ENCODE data around the gene FFAR2. TPM values are rescaled to one million over a fixed set of nuclear protein-coding genes. Genes with fewer than 3 reads are reported as not detected.

FFAR2 gene
- total RNA-seq, 3 donors from 2014 or later: not detected

GRCh38 chr19:35435896-35436295, 12.2 kb upstream of the FFAR2 start:
- H3K4me3 Mint-ChIP-seq: no peak overlapping the region

DNA sequence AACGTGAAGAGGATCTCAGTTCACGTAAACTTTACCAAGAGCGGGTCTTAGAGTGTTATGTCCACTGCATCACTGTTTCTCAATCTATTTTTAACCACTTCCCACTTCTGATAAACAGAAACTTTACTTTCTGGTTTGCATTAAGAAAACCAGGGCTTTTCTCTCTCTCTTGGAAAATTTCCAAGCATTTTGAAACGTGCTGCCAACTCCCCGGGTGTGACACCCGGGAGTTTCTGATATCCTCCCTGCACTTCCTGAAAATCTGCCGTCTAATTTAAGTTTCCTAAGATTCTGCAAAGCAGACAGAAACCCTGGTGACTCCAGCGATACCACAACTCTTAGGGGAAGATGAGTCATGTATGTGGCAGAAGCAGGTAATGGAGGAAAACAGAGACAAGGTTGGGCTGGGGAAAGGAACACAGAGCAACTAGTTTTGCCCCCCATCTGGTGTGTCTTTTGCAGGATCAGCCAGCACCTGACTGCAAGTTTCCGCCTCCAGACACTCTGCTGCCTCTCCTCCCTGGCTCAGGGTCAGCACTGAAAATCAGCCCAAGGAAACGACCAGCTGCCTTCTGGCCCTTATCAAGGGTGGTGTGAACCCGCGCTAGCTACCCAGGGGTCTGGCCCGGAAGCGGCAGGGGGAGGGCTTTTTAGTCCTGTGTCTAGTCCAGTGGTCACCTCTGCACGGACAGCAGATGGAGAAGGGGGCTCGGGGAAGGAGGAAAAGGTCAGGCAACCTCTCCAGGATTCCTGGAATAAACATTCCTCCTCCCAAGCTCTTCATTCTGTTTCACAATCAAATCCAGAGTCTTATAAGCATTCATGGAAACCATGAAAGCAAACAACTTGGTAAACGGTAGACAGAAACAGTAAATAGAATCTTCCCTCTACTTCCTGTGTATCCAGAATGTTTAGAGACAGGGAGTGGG, 11.3 kb upstream of the FFAR2 start:
- no peaks in the 10 kb centered on the region for H3K36me3 Mint-ChIP-seq (ENCODE audit: insufficient read depth)
- H3K4me1 Mint-ChIP-seq (ENCODE audit: low read depth): peaks cover 15% of the 10 kb centered on the region
- DNase-seq (no peak), ATAC-seq (peak; percentile 92 to 96)
- peaks cover 10% of the 10 kb centered on the region for H3K27me3 Mint-ChIP-seq (ENCODE audit: low read depth)
- H3K4me3 Mint-ChIP-seq: peak overlapping the region; percentile 44
- H3K9me3 Mint-ChIP-seq: peaks cover 5% of the 10 kb centered on the region

More at GRCh38 chr19:35435896-35436295, 12.2 kb upstream of the FFAR2 start:
- DNase-seq (no peak), ATAC-seq (no peak)
- Mint-ChIP-seq H3K27me3 (ENCODE audit: low read depth) (peaks cover 10% of the 10 kb centered on the region), H3K4me1 (ENCODE audit: low read depth) (peaks cover 15% of the 10 kb centered on the region), H3K36me3 (ENCODE audit: insufficient read depth) (no peaks in the 10 kb centered on the region), H3K9me3 (peaks cover 11% of the 10 kb centered on the region)

DNA sequence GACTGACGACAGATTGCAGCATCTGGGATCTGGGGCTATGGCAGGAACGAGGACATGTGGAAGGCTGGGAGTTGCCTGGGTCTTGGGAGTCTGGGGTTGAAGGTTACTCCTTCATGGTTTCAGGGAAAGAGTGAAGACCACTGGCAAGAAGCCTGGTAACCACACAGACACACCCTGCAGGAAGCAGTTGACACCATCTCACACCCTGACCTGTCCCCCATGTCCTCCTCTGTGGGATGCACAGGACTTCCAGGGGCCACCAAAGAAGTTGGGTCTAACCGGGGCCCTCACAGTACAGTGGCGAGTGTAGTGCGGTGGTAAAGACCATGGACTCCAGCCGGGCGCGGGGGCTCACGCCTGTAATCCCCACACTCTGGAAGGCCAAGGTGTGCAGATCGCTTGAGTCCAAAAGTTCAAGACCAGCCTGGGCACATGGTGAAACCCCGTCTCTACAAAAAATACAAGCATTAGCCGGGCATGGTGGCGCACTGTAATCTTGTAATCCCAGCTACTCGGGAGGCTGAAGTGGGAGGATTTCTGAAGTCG, 10.6 kb upstream of the FFAR2 start:
- Mint-ChIP-seq H3K27me3 (ENCODE audit: low read depth) (peaks cover 10% of the 10 kb centered on the region), H3K4me1 (ENCODE audit: low read depth) (peaks cover 15% of the 10 kb centered on the region), H3K9me3 (no peaks in the 10 kb centered on the region), H3K36me3 (ENCODE audit: insufficient read depth) (no peaks in the 10 kb centered on the region), H3K4me3 (no peak overlapping the region)
- DNase-seq: no peak
- no peak for ATAC-seq

- DNase-seq (no peak), ATAC-seq (no peak)
- H3K4me3 Mint-ChIP-seq: no peak overlapping the region
- peaks cover 10% of the 10 kb centered on the region for H3K27me3 Mint-ChIP-seq (ENCODE audit: low read depth)
- peaks cover 15% of the 10 kb centered on the region for H3K4me1 Mint-ChIP-seq (ENCODE audit: low read depth)
- H3K36me3 Mint-ChIP-seq (ENCODE audit: insufficient read depth): no peaks in the 10 kb centered on the region
- H3K9me3 Mint-ChIP-seq: no peaks in the 10 kb centered on the region
Measured at GRCh38 chr19:35438096-35438495, 10.0 kb upstream of the FFAR2 start.

GRCh38 chr19:35438527-35438926, 9.5 kb upstream of the FFAR2 start:
- Mint-ChIP-seq H3K4me3 (no peak overlapping the region), H3K4me1 (ENCODE audit: low read depth) (peaks cover 15% of the 10 kb centered on the region), H3K27me3 (ENCODE audit: low read depth) (peaks cover 7% of the 10 kb centered on the region), H3K9me3 (no peaks in the 10 kb centered on the region), H3K36me3 (ENCODE audit: insufficient read depth) (no peaks in the 10 kb centered on the region)
- ATAC-seq: no peak
- no peak for DNase-seq

DNA sequence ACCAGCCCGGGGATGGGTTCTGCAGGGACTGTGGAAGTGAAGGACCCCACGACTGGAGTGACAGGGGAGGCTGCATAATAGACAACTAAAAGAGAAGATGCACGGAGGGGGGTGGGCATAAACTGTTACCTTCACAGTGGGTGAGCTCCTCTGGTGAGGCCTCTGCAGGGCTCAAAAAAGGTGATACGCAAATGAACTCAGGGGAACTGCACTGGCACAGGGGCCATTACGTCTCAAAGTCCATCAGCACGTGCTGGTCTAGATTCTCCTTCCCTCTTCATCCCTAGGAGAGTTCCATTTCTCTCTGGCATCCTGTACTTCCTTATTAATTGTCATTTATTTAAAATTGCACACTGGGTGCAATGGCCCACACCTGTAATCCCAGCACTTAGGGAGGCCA, 8.1 kb upstream of the FFAR2 start:
- Mint-ChIP-seq H3K4me1 (ENCODE audit: low read depth) (peaks cover 15% of the 10 kb centered on the region), H3K4me3 (no peak overlapping the region)
- no peak for DNase-seq

DNA sequence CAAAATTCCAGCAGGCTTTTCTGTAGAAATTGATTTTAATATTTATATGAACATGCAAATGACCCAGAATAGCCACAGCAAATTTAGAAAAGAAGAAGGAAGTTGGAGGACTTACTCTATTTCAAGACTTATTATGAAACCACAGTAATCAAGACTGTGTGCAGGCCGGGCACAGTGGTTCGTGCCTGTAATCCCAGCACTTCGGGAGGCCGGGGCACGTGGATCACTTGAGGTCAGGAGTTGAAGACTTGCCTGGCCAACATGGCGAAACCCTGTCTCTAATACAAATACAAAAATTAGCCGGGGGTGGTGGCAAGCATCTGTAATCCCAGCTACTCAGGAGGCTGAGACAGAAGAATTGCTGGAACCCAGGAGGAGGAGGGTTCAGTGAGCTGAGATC, 6.0 kb upstream of the FFAR2 start:
- Mint-ChIP-seq H3K36me3 (ENCODE audit: insufficient read depth) (no peaks in the 10 kb centered on the region), H3K27me3 (ENCODE audit: low read depth) (peaks cover 7% of the 10 kb centered on the region), H3K4me1 (ENCODE audit: low read depth) (peaks cover 18% of the 10 kb centered on the region), H3K4me3 (no peak overlapping the region), H3K9me3 (no peaks in the 10 kb centered on the region)
- no peak for ATAC-seq
- DNase-seq: no peak

More for the DNA sequence above, 8.1 kb upstream of the FFAR2 start:
- no peaks in the 10 kb centered on the region for H3K9me3 Mint-ChIP-seq
- peaks cover 7% of the 10 kb centered on the region for H3K27me3 Mint-ChIP-seq (ENCODE audit: low read depth)
- H3K36me3 Mint-ChIP-seq (ENCODE audit: insufficient read depth): no peaks in the 10 kb centered on the region
- no peak for ATAC-seq

DNA sequence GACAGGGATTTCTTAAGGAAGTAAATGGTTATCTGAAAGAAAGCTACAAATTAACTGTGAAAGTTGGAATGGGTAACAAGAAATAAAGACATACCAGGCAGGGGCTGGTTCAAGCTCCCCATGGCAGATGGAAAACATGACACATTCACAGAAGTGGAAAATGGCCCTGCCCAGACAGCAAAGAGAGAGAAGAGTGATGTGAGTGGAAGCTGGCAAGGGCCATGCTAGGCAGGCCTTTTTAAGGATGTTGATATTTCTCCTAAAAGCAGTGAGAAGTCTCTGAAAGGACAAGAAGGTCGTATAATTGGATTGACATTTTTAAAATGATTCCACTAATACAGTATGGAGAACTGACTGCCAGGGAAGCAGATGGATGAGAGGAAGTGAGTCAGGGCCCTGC, 3.3 kb upstream of the FFAR2 start:
- Mint-ChIP-seq H3K36me3 (ENCODE audit: insufficient read depth) (no peaks in the 10 kb centered on the region), H3K9me3 (no peaks in the 10 kb centered on the region), H3K4me3 (no peak overlapping the region), H3K27me3 (ENCODE audit: low read depth) (peaks cover 8% of the 10 kb centered on the region), H3K4me1 (ENCODE audit: low read depth) (peaks cover 25% of the 10 kb centered on the region)
- no peak for DNase-seq
- ATAC-seq: no peak

DNA sequence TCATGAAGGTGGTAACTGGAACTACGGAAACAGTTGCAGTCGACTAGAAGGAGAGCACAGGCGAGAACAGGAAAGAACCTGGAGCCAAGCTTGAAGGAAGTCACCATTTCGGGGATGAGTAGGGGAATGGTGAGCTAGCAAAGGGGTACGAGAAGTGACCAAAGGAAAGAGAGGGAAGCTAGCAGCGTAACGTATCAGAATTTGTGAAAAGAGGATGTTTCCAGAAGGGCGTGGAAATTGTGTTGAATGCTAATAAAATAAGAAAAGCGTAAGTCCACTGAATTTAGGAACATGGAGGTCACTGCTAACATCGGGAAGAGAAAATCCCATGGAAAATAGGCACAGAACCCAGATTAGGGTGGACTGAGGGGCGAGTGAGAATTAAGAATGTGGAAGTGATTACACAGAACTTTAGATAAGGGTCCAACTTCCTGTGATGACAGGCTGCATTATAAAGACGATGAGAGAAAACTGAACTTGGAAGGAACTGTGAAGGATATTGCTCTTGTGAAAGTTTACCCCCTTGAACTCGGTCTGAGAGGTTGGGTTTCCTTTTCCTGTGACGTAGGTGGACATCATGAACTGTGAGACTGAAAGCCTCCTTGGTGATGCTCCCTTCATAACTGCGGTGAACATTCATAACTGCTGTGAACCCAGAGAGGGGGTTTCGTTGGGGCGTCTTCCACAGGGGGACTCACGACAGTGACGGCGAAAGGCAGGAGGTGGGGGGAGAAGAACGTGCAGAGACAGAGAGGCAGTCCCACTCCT, 2.0 kb upstream of the FFAR2 start:
- H3K4me1 Mint-ChIP-seq (ENCODE audit: low read depth): peaks cover 32% of the 10 kb centered on the region
- DNase-seq (no peak), ATAC-seq (peak; percentile 70 to 79)
- peaks cover 8% of the 10 kb centered on the region for H3K27me3 Mint-ChIP-seq (ENCODE audit: low read depth)
- no peaks in the 10 kb centered on the region for H3K36me3 Mint-ChIP-seq (ENCODE audit: insufficient read depth)
- H3K9me3 Mint-ChIP-seq: no peaks in the 10 kb centered on the region
- H3K4me3 Mint-ChIP-seq: no peak overlapping the region

DNA sequence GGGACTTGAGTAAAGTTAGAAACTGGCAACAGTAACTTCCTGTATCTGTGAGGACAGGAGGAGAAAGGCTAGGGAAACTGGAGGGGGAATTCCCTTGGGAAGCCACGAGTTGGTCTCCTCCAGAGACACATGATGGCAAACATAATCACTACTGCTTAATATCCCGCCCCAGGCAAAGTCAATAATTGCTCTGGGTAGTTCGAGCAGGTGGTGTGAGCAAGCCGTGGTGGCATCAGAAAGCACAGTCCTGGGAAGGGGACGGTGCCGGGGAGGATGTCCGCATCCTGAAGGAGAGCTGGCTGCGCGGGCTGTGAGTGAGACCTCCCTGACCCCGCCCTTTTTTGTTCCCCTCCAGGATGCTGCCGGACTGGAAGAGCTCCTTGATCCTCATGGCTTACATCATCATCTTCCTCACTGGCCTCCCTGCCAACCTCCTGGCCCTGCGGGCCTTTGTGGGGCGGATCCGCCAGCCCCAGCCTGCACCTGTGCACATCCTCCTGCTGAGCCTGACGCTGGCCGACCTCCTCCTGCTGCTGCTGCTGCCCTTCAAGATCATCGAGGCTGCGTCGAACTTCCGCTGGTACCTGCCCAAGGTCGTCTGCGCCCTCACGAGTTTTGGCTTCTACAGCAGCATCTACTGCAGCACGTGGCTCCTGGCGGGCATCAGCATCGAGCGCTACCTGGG, 1.4 kb downstream of the FFAR2 start:
- ATAC-seq: no peak
- H3K36me3 Mint-ChIP-seq (ENCODE audit: insufficient read depth): no peaks in the 10 kb centered on the region
- H3K27me3 Mint-ChIP-seq (ENCODE audit: low read depth): peaks cover 8% of the 10 kb centered on the region
- no peak for DNase-seq
- H3K4me3 Mint-ChIP-seq: no peak overlapping the region
- peaks cover 46% of the 10 kb centered on the region for H3K4me1 Mint-ChIP-seq (ENCODE audit: low read depth)
- no peaks in the 10 kb centered on the region for H3K9me3 Mint-ChIP-seq

DNA sequence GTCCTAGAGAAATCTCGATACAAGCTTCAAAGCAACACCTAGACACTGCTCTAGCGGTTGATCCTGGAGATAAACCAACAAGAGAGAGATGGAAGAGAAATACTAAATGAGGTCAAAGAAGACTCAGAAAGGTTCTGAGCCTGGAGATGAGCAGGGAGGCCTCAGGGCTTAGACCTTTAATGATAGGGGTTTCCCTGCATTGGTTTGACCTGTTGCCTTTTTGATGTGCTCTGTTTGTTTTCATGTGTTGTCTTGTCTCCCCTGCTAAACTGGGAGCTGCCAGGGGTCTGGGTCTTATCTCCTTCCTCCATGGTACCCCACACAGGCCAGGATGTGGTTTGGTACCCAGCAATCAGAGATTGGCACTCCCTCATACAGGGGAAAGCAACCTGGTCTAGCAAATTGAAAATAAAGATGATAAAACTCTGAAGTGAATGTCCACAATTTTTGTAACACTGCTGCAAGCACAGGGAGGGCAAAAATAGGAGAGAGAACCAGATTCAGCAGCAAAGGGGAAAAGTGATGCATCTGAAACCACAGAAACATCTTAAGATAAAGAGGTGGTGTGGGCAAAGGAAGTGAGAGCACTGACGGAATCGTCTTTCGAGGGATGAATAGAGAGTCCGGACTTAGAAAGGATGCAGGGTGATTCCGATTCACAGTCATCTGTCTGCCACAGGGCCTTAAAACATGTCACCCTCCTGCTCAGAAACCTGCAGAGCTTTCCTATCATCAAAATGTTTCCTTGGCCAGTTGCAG, 3.5 kb downstream of the FFAR2 start:
- no peak for DNase-seq
- H3K4me1 Mint-ChIP-seq (ENCODE audit: low read depth): peaks cover 42% of the 10 kb centered on the region
- no peaks in the 10 kb centered on the region for H3K9me3 Mint-ChIP-seq
- no peak overlapping the region for H3K4me3 Mint-ChIP-seq
- ATAC-seq: peak; percentile 83 to 93
- H3K36me3 Mint-ChIP-seq (ENCODE audit: insufficient read depth): no peaks in the 10 kb centered on the region
- peaks cover 8% of the 10 kb centered on the region for H3K27me3 Mint-ChIP-seq (ENCODE audit: low read depth)

DNA sequence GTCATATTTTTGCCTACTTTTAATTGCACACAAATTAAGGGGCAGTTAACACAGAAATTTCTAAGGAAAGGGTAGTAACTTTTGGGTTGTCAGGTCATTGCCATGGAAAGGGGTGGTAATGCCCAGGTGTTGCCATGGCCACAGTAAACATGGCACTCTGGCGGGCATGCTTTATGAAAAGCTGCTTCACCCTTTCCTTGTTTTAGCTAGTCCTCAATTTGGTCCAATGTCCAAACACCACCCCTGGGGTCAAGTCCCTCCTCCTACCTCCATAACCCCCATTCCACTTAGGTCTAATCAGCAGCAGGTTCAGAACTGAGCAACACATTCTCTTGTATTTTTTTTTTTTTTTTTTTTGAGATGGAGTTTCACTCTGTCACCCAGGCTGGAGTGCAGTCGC, 6.6 kb downstream of the FFAR2 start:
- no peak for ATAC-seq
- Mint-ChIP-seq H3K4me1 (ENCODE audit: low read depth) (peaks cover 39% of the 10 kb centered on the region), H3K4me3 (no peak overlapping the region), H3K36me3 (ENCODE audit: insufficient read depth) (no peaks in the 10 kb centered on the region), H3K9me3 (no peaks in the 10 kb centered on the region), H3K27me3 (ENCODE audit: low read depth) (no peaks in the 10 kb centered on the region)
- DNase-seq: no peak

- Mint-ChIP-seq H3K36me3 (ENCODE audit: insufficient read depth) (no peaks in the 10 kb centered on the region), H3K4me3 (no peak overlapping the region), H3K4me1 (ENCODE audit: low read depth) (peaks cover 39% of the 10 kb centered on the region), H3K27me3 (ENCODE audit: low read depth) (no peaks in the 10 kb centered on the region), H3K9me3 (no peaks in the 10 kb centered on the region)
- ATAC-seq (no peak), DNase-seq (no peak)
Measured at GRCh38 chr19:35455616-35456201, 7.7 kb downstream of the FFAR2 start.

All from activated T-cell treated with anti-CD3 and anti-CD28 coated beads, Interleukin-2, amount 50 U/mL, for 4 hours (primary cell).